ENCODE data around the gene ARHGDIA. TPM values are rescaled to one million over a fixed set of nuclear protein-coding genes. Genes with fewer than 3 reads are reported as not detected.

ARHGDIA gene
- total RNA-seq, 1 experiment from 2014 or later = 185 TPM

- DNase-seq = peak; percentile 64
- Histone ChIP-seq H3K36me3 (peaks cover 48% of the 10 kb centered on the region), H3K27me3 (no peaks in the 10 kb centered on the region), H3K9me3 (no peaks in the 10 kb centered on the region), H3K4me3 (peak overlapping the region; percentile 76)
Observed at GRCh38 chr17:81871387-81872230, 472 bp upstream of the ARHGDIA start.

- peaks cover 53% of the 10 kb centered on the region for H3K36me3 ChIP-seq
- no peaks in the 10 kb centered on the region for H3K27me3 ChIP-seq
- H3K4me3 ChIP-seq = peak overlapping the region; percentile 89
- DNase-seq = peak; percentile 70
- H3K9me3 ChIP-seq = no peaks in the 10 kb centered on the region
Observed at GRCh38 chr17:81870131-81870980, 781 bp downstream of the ARHGDIA start.

- Histone ChIP-seq H3K27me3 (no peaks in the 10 kb centered on the region), H3K4me3 (peak overlapping the region; percentile 89), H3K36me3 (peaks cover 62% of the 10 kb centered on the region), H3K9me3 (no peaks in the 10 kb centered on the region)
- no peak for DNase-seq
Observed at GRCh38 chr17:81869221-81870130, 1.7 kb downstream of the ARHGDIA start.

- no peaks in the 10 kb centered on the region for H3K9me3 ChIP-seq
- peaks cover 69% of the 10 kb centered on the region for H3K36me3 ChIP-seq
- no peak overlapping the region for H3K4me3 ChIP-seq
- peak; percentile 79 for DNase-seq
- H3K27me3 ChIP-seq = no peaks in the 10 kb centered on the region
Observed at GRCh38 chr17:81868674-81869220, 2.4 kb downstream of the ARHGDIA start.

- peak; percentile 44 for DNase-seq
- Histone ChIP-seq H3K36me3 (peaks cover 72% of the 10 kb centered on the region), H3K9me3 (no peaks in the 10 kb centered on the region), H3K4me3 (no peak overlapping the region), H3K27me3 (no peaks in the 10 kb centered on the region)
Observed at GRCh38 chr17:81867991-81868673, 3.0 kb downstream of the ARHGDIA start.

- H3K4me3 ChIP-seq = no peak overlapping the region
- H3K9me3 ChIP-seq = no peaks in the 10 kb centered on the region
- peak; percentile 68 for DNase-seq
- H3K27me3 ChIP-seq = no peaks in the 10 kb centered on the region
- H3K36me3 ChIP-seq = peaks cover 75% of the 10 kb centered on the region
Observed at GRCh38 chr17:81867170-81867990, 3.8 kb downstream of the ARHGDIA start.

- peaks cover 80% of the 10 kb centered on the region for H3K36me3 ChIP-seq
- no peaks in the 10 kb centered on the region for H3K27me3 ChIP-seq
- no peak overlapping the region for H3K4me3 ChIP-seq
- no peak for DNase-seq
- H3K9me3 ChIP-seq = no peaks in the 10 kb centered on the region
Observed at GRCh38 chr17:81866440-81867169, 4.5 kb downstream of the ARHGDIA start.

GRCh38 chr17:81865733-81866439, 5.3 kb downstream of the ARHGDIA start:
- no peaks in the 10 kb centered on the region for H3K9me3 ChIP-seq
- DNase-seq = no peak
- H3K27me3 ChIP-seq = no peaks in the 10 kb centered on the region
- no peak overlapping the region for H3K4me3 ChIP-seq
- peaks cover 82% of the 10 kb centered on the region for H3K36me3 ChIP-seq

GRCh38 chr17:81865358-81865732, 5.8 kb downstream of the ARHGDIA start:
- no peaks in the 10 kb centered on the region for H3K9me3 ChIP-seq
- no peak overlapping the region for H3K4me3 ChIP-seq
- DNase-seq = no peak
- peaks cover 80% of the 10 kb centered on the region for H3K36me3 ChIP-seq
- no peaks in the 10 kb centered on the region for H3K27me3 ChIP-seq

GRCh38 chr17:81863833-81864768, 7.0 kb downstream of the ARHGDIA start:
- Histone ChIP-seq H3K4me3 (no peak overlapping the region), H3K9me3 (no peaks in the 10 kb centered on the region), H3K27me3 (no peaks in the 10 kb centered on the region), H3K36me3 (peaks cover 74% of the 10 kb centered on the region)
- no peak for DNase-seq

- H3K27me3 ChIP-seq = no peaks in the 10 kb centered on the region
- peaks cover 76% of the 10 kb centered on the region for H3K36me3 ChIP-seq
- DNase-seq = no peak
- no peak overlapping the region for H3K4me3 ChIP-seq
- H3K9me3 ChIP-seq = no peaks in the 10 kb centered on the region
Observed at GRCh38 chr17:81863123-81863675, 7.9 kb downstream of the ARHGDIA start.

- no peaks in the 10 kb centered on the region for H3K27me3 ChIP-seq
- peak overlapping the region; percentile 78 for H3K4me3 ChIP-seq
- peaks cover 83% of the 10 kb centered on the region for H3K36me3 ChIP-seq
- no peaks in the 10 kb centered on the region for H3K9me3 ChIP-seq
- DNase-seq = peak; percentile 100
Observed at GRCh38 chr17:81860756-81861568, 10.2 kb downstream of the ARHGDIA start.
